ENCODE measurements around the gene COX8C. TPM values are rescaled to one million over a fixed set of nuclear protein-coding genes. Genes with fewer than 3 reads are reported as not detected.

The COX8C gene
- total and polyA plus RNA-seq, 9 of the 15 experiments (the other 6 are each of a cell fraction or from before 2014, with no cell fraction given), result not detected

DNA sequence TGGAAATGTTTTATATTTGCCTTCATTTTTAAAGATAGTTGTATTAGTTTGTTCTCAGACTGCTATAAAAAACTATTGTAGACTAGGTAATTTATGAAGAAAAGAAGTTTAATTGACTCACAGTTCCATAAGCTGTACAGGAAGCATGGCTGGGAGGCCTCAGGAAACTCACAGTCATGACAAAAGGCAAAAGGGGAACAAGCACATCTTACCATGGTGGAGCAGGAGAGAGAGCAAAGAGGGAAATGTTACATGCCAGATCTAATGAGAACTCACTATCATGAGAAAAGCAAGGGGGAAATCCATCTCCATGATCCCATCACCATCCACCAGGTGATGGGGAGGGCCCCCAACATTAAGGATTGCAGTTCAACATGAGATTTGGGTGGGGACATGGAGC, 48.2 kb downstream of the COX8C start (continued):
- TF ChIP-seq MYBL2 (IDR thresholded peaks at IDR 0.05; ENCODE audit: low read depth) (no peak), MYBL2 (CRISPR knock-in tag; IDR thresholded peaks at IDR 0.05; ENCODE audit: borderline replicate concordance) (no peak), ESRRB (CRISPR knock-in tag; IDR thresholded peaks at IDR 0.05; ENCODE audit: borderline replicate concordance) (no peak), SPI1 (IDR thresholded peaks at IDR 0.05; ENCODE audit: borderline replicate concordance, low read depth, low read length) (no peak), FOXJ2 (tag; IDR thresholded peaks at IDR 0.05) (no peak)
- TF ChIP-seq, protein P1, sequence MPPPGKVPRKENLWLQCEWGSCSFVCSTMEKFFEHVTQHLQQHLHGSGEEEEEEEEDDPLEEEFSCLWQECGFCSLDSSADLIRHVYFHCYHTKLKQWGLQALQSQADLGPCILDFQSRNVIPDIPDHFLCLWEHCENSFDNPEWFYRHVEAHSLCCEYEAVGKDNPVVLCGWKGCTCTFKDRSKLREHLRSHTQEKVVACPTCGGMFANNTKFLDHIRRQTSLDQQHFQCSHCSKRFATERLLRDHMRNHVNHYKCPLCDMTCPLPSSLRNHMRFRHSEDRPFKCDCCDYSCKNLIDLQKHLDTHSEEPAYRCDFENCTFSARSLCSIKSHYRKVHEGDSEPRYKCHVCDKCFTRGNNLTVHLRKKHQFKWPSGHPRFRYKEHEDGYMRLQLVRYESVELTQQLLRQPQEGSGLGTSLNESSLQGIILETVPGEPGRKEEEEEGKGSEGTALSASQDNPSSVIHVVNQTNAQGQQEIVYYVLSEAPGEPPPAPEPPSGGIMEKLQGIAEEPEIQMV (tag; conservative IDR thresholded peaks at IDR 0.05; ENCODE audit: low read depth), result no peak

DNA sequence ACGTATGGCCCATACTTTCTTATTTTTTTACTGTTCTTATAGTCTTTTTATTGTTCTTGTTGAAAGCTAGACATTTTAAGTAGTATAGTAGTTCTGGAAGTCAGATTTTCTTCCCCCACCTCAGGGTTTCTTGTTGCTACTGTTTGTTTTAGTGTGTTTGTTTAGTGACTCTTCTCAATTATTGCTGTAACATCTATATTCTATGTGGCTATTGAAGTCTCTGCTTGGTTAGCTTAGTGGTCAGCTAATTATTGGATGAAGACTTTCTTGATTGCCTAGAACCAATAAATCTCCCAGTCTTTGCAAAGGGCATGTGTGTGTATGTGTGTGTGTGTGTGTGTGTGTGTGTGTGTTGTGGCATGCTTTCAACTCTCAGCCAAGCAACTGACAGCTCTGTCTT, 49.5 kb downstream of the COX8C start:
- WGBS (ENCODE audit: insufficient coverage, low coverage, missing lambda C conversion rate), result 20% methylated on average over 1 of the region's 1 CpG
- in situ Hi-C loops (cut with MboI) (no loop called here), intact Hi-C loops (cut with micrococcal nuclease) (no loop called here)
- H3K9ac ChIP-seq (ENCODE audit: insufficient read depth in 1 of 2, low read depth in 2 of 2, low read length in 2 of 2), result no peak overlapping the region
- TF ChIP-seq, protein P2, sequence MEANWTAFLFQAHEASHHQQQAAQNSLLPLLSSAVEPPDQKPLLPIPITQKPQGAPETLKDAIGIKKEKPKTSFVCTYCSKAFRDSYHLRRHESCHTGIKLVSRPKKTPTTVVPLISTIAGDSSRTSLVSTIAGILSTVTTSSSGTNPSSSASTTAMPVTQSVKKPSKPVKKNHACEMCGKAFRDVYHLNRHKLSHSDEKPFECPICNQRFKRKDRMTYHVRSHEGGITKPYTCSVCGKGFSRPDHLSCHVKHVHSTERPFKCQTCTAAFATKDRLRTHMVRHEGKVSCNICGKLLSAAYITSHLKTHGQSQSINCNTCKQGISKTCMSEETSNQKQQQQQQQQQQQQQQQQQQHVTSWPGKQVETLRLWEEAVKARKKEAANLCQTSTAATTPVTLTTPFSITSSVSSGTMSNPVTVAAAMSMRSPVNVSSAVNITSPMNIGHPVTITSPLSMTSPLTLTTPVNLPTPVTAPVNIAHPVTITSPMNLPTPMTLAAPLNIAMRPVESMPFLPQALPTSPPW (CRISPR knock-in tag; IDR thresholded peaks at IDR 0.05), result no peak
- TF ChIP-seq ZNF408 (CRISPR knock-in tag; IDR thresholded peaks at IDR 0.05; ENCODE audit: low read depth) (no peak), POLR2A (conservative IDR thresholded peaks at IDR 0.05) (no peak)
- no peak overlapping the region for H3K4me2 ChIP-seq (ENCODE audit: insufficient read depth, low read length)
- H2AFZ ChIP-seq (ENCODE audit: low read depth, low read length), result no peak overlapping the region
- no peaks in the 10 kb centered on the region for H3K79me2 ChIP-seq (ENCODE audit: control insufficient read depth, insufficient read depth, low read length)
- H3K27ac ChIP-seq (ENCODE audit: extremely low read depth, low read depth, low read length), result no peak overlapping the region
- no peaks in the 10 kb centered on the region for H3K27me3 ChIP-seq (ENCODE audit: control insufficient read depth in 2 of 2, insufficient read depth in 2 of 2, low read length in 2 of 2)
- H3K9me3 ChIP-seq (replicated peaks; ENCODE audit: control insufficient read depth, insufficient read depth, low read depth, low read length), result no peaks in the 10 kb centered on the region
- no peaks in the 10 kb centered on the region for H4K20me1 ChIP-seq (replicated peaks; ENCODE audit: control insufficient read depth, insufficient read depth, low read length)
- CTCF ChIA-PET (ENCODE audit: low intra/inter-chr PET ratio), result no interaction called here
- DNase-seq (ENCODE audit: extremely low read depth in 1 of 4, low spot score in 3 of 4), result no peak
- POLR2A ChIA-PET, result no interaction called here
- ATAC-seq, result no peak
- no peaks in the 10 kb centered on the region for H3K4me1 ChIP-seq (replicated peaks in 1 of 2; ENCODE audit: control insufficient read depth in 2 of 2, insufficient read depth in 2 of 2, low read length in 2 of 2)
- H3K9me1 ChIP-seq (ENCODE audit: control insufficient read depth, insufficient read depth, low read length), result no peaks in the 10 kb centered on the region
- no TSS peak for BruUV-seq (replicated peaks)
- H3K4me3 ChIP-seq, result no peak overlapping the region
- no peak for FAIRE-seq
- H3K36me3 ChIP-seq (ENCODE audit: control insufficient read depth, insufficient read depth, low read length), result no peaks in the 10 kb centered on the region

Small RNA genes within 50 kb of the gene (small RNA-seq; reads per million reads assigned to genes)
- not detected for gene RF00019

Other genes starting within 250 kb of the COX8C start
- gene ITPK1, start 231.3 kb upstream of the COX8C start, total RNA-seq (2014; rRNA removed), result 17.3 and 23.0 TPM in 2 replicates
- 10.8 and 24.0 TPM in 2 replicates for gene ITPK1, start 231.3 kb upstream of the COX8C start, total RNA-seq (2014; rRNA removed; fragmentation: Illumina TruSeq; extraction: Trizol)
- 22.6 and 26.8 TPM in 2 replicates for gene ITPK1, start 231.3 kb upstream of the COX8C start, total RNA-seq (2015; rRNA removed; fragmentation: Illumina TruSeq; extraction: Trizol)
- gene ITPK1, start 231.3 kb upstream of the COX8C start, total RNA-seq (2021), result 39.2 and 41.1 TPM in 2 replicates
- 23.0 and 36.9 TPM in 2 replicates for gene ITPK1, start 231.3 kb upstream of the COX8C start, polyA plus RNA-seq (2011; rRNA removed)
- gene ITPK1, start 231.3 kb upstream of the COX8C start, polyA plus RNA-seq (2014; fragmentation: Illumina TruSeq; extraction: Trizol), result 32.4 and 32.6 TPM in 2 replicates
- gene ITPK1, start 231.3 kb upstream of the COX8C start, polyA plus RNA-seq (2014; fragmentation: Nextera tagmentation; extraction: Ambion mirVana), result 1 to 10 TPM; 1.2 to 1.5 TPM
- gene ITPK1, start 231.3 kb upstream of the COX8C start, polyA plus RNA-seq (2014; rRNA removed), result 22.4 and 28.7 TPM in 2 replicates
- 5.8 and 7.2 TPM in 2 replicates for gene MOAP1, start 162.3 kb upstream of the COX8C start, total RNA-seq (2014; rRNA removed)
- gene MOAP1, start 162.3 kb upstream of the COX8C start, total RNA-seq (2014; rRNA removed; fragmentation: Illumina TruSeq; extraction: Trizol), result 7.4 and 7.9 TPM in 2 replicates
- gene MOAP1, start 162.3 kb upstream of the COX8C start, total RNA-seq (2015; rRNA removed; fragmentation: Illumina TruSeq; extraction: Trizol), result 5.2 and 6.0 TPM in 2 replicates
- 6.6 and 6.7 TPM in 2 replicates for gene MOAP1, start 162.3 kb upstream of the COX8C start, total RNA-seq (2021)
- gene MOAP1, start 162.3 kb upstream of the COX8C start, polyA plus RNA-seq (2011; rRNA removed), result 10.4 and 14.4 TPM in 2 replicates
- 5.5 and 5.8 TPM in 2 replicates for gene MOAP1, start 162.3 kb upstream of the COX8C start, polyA plus RNA-seq (2014; fragmentation: Illumina TruSeq; extraction: Trizol)
- 1 to 10 TPM; 1.5 to 2.6 TPM for gene MOAP1, start 162.3 kb upstream of the COX8C start, polyA plus RNA-seq (2014; fragmentation: Nextera tagmentation; extraction: Ambion mirVana)
- gene MOAP1, start 162.3 kb upstream of the COX8C start, polyA plus RNA-seq (2014; rRNA removed), result 8.2 and 9.4 TPM in 2 replicates
- 7.6 and 9.4 TPM in 2 replicates for gene LYSET, start 161.9 kb upstream of the COX8C start, total RNA-seq (2014; rRNA removed)
- 14.9 and 16.3 TPM in 2 replicates for gene LYSET, start 161.9 kb upstream of the COX8C start, total RNA-seq (2014; rRNA removed; fragmentation: Illumina TruSeq; extraction: Trizol)
- 18.3 and 19.2 TPM in 2 replicates for gene LYSET, start 161.9 kb upstream of the COX8C start, total RNA-seq (2015; rRNA removed; fragmentation: Illumina TruSeq; extraction: Trizol)
- gene LYSET, start 161.9 kb upstream of the COX8C start, total RNA-seq (2021), result 15.9 and 20.1 TPM in 2 replicates
- 15.6 and 23.6 TPM in 2 replicates for gene LYSET, start 161.9 kb upstream of the COX8C start, polyA plus RNA-seq (2011; rRNA removed)
- gene LYSET, start 161.9 kb upstream of the COX8C start, polyA plus RNA-seq (2014; fragmentation: Illumina TruSeq; extraction: Trizol), result 15.6 and 15.8 TPM in 2 replicates
- 10 to 100 TPM; 33.6 to 36.6 TPM for gene LYSET, start 161.9 kb upstream of the COX8C start, polyA plus RNA-seq (2014; fragmentation: Nextera tagmentation; extraction: Ambion mirVana)
- gene LYSET, start 161.9 kb upstream of the COX8C start, polyA plus RNA-seq (2014; rRNA removed), result 7.9 and 11.5 TPM in 2 replicates
- 26.2 and 32.3 TPM in 2 replicates for gene GON7, start 140.1 kb upstream of the COX8C start, total RNA-seq (2014; rRNA removed)
- gene GON7, start 140.1 kb upstream of the COX8C start, total RNA-seq (2014; rRNA removed; fragmentation: Illumina TruSeq; extraction: Trizol), result 21.1 TPM in 2 replicates
- 28.4 and 28.7 TPM in 2 replicates for gene GON7, start 140.1 kb upstream of the COX8C start, total RNA-seq (2015; rRNA removed; fragmentation: Illumina TruSeq; extraction: Trizol)
- gene GON7, start 140.1 kb upstream of the COX8C start, total RNA-seq (2021), result 13.7 and 14.9 TPM in 2 replicates
- gene GON7, start 140.1 kb upstream of the COX8C start, polyA plus RNA-seq (2011; rRNA removed), result 12.0 and 15.0 TPM in 2 replicates
- 21.1 and 21.5 TPM in 2 replicates for gene GON7, start 140.1 kb upstream of the COX8C start, polyA plus RNA-seq (2014; fragmentation: Illumina TruSeq; extraction: Trizol)
- gene GON7, start 140.1 kb upstream of the COX8C start, polyA plus RNA-seq (2014; fragmentation: Nextera tagmentation; extraction: Ambion mirVana), result 10 to 100 TPM; 23.9 to 26.9 TPM
- 31.4 and 34.0 TPM in 2 replicates for gene GON7, start 140.1 kb upstream of the COX8C start, polyA plus RNA-seq (2014; rRNA removed)
- gene UBR7, start 139.9 kb upstream of the COX8C start, total RNA-seq (2014; rRNA removed), result 62.6 and 63.0 TPM in 2 replicates
- gene UBR7, start 139.9 kb upstream of the COX8C start, total RNA-seq (2014; rRNA removed; fragmentation: Illumina TruSeq; extraction: Trizol), result 33.6 and 35.6 TPM in 2 replicates
- 33.1 and 34.4 TPM in 2 replicates for gene UBR7, start 139.9 kb upstream of the COX8C start, total RNA-seq (2015; rRNA removed; fragmentation: Illumina TruSeq; extraction: Trizol)
- gene UBR7, start 139.9 kb upstream of the COX8C start, total RNA-seq (2021), result 31.6 and 34.5 TPM in 2 replicates
- gene UBR7, start 139.9 kb upstream of the COX8C start, polyA plus RNA-seq (2011; rRNA removed), result 33.1 and 46.7 TPM in 2 replicates
- 39.0 and 43.8 TPM in 2 replicates for gene UBR7, start 139.9 kb upstream of the COX8C start, polyA plus RNA-seq (2014; fragmentation: Illumina TruSeq; extraction: Trizol)
- gene UBR7, start 139.9 kb upstream of the COX8C start, polyA plus RNA-seq (2014; fragmentation: Nextera tagmentation; extraction: Ambion mirVana), result 10 to 100 TPM; 12.5 to 20.0 TPM
- gene UBR7, start 139.9 kb upstream of the COX8C start, polyA plus RNA-seq (2014; rRNA removed), result 31.6 and 33.0 TPM in 2 replicates
- gene BTBD7, start 14.1 kb upstream of the COX8C start, total RNA-seq (2014; rRNA removed), result 5.3 and 5.8 TPM in 2 replicates
- gene BTBD7, start 14.1 kb upstream of the COX8C start, total RNA-seq (2014; rRNA removed; fragmentation: Illumina TruSeq; extraction: Trizol), result 8.5 and 9.6 TPM in 2 replicates
- gene BTBD7, start 14.1 kb upstream of the COX8C start, total RNA-seq (2015; rRNA removed; fragmentation: Illumina TruSeq; extraction: Trizol), result 8.7 and 9.8 TPM in 2 replicates
- gene BTBD7, start 14.1 kb upstream of the COX8C start, total RNA-seq (2021), result 12.3 and 12.9 TPM in 2 replicates
- gene BTBD7, start 14.1 kb upstream of the COX8C start, polyA plus RNA-seq (2011; rRNA removed), result 7.1 and 7.6 TPM in 2 replicates
- 5.8 and 6.2 TPM in 2 replicates for gene BTBD7, start 14.1 kb upstream of the COX8C start, polyA plus RNA-seq (2014; fragmentation: Illumina TruSeq; extraction: Trizol)
- gene BTBD7, start 14.1 kb upstream of the COX8C start, polyA plus RNA-seq (2014; fragmentation: Nextera tagmentation; extraction: Ambion mirVana), result 1 to 10 TPM; 2.5 to 4.5 TPM
- 4.5 and 5.2 TPM in 2 replicates for gene BTBD7, start 14.1 kb upstream of the COX8C start, polyA plus RNA-seq (2014; rRNA removed)
- under 0.01 TPM in 1 of 2 replicates, not detected in the other for gene UNC79, start 83.8 kb downstream of the COX8C start, total RNA-seq (2014; rRNA removed)
- gene UNC79, start 83.8 kb downstream of the COX8C start, total RNA-seq (2014; rRNA removed; fragmentation: Illumina TruSeq; extraction: Trizol), result 0.03 TPM in 1 of 2 replicates, not detected in the other
- not detected in 2 replicates for gene UNC79, start 83.8 kb downstream of the COX8C start, total RNA-seq (2015; rRNA removed; fragmentation: Illumina TruSeq; extraction: Trizol)
- gene UNC79, start 83.8 kb downstream of the COX8C start, total RNA-seq (2021), result 0.04 TPM in 2 replicates
- gene UNC79, start 83.8 kb downstream of the COX8C start, polyA plus RNA-seq (2011; rRNA removed), result 0.01 and 0.03 TPM in 2 replicates
- not detected in 2 replicates for gene UNC79, start 83.8 kb downstream of the COX8C start, polyA plus RNA-seq (2014; fragmentation: Illumina TruSeq; extraction: Trizol)
- gene UNC79, start 83.8 kb downstream of the COX8C start, polyA plus RNA-seq (2014; fragmentation: Nextera tagmentation; extraction: Ambion mirVana), result not detected
- not detected in 2 replicates for gene UNC79, start 83.8 kb downstream of the COX8C start, polyA plus RNA-seq (2014; rRNA removed)